PFSK-1 (cell line): Measurements from ENCODE around the gene VENTX.

Experiments used
- FOXP2 ChIP-seq: optimal IDR thresholded peaks from 2 replicates; pipeline ENCODE3; 2011; ENCODE audit warnings: borderline replicate concordance, control low read depth, inconsistent platforms; ENCODE audit not compliant: insufficient read depth; ENCODE audit errors: extremely low read length, extremely low read depth
- POLR2AphosphoS5 ChIP-seq: IDR thresholded peaks from 2 replicates; pipeline ENCODE4 v1.6.1; 2012; ENCODE audit warnings: low read depth, mild to moderate bottlenecking, control low read depth, low read length, moderate library complexity
- SIN3A ChIP-seq: IDR thresholded peaks from 2 replicates; pipeline ENCODE4 v1.6.1; 2012; ENCODE audit warnings: mild to moderate bottlenecking, low read length, moderate library complexity, borderline replicate concordance; ENCODE audit not compliant: insufficient read depth
- TAF1 ChIP-seq: IDR thresholded peaks from 2 replicates; pipeline ENCODE4 v1.6.1; 2012; ENCODE audit warnings: low read length, control low read depth, borderline replicate concordance; ENCODE audit not compliant: insufficient read depth
- TF ChIP-seq, protein P1 (sequence below), 2 experiments: IDR thresholded peaks; 2 replicates each; pipeline versions ENCODE4 v1.6.1 to v1.8.0; 2011 to 2012; ENCODE audit warnings: low read depth in 2 of 2, low read length in 2 of 2, control low read depth in 1 of 2, inconsistent platforms in 1 of 2, mild to moderate bottlenecking in 1 of 2, moderate library complexity in 1 of 2; ENCODE audit not compliant: insufficient read depth in 1 of 2

The VENTX gene

DNA sequence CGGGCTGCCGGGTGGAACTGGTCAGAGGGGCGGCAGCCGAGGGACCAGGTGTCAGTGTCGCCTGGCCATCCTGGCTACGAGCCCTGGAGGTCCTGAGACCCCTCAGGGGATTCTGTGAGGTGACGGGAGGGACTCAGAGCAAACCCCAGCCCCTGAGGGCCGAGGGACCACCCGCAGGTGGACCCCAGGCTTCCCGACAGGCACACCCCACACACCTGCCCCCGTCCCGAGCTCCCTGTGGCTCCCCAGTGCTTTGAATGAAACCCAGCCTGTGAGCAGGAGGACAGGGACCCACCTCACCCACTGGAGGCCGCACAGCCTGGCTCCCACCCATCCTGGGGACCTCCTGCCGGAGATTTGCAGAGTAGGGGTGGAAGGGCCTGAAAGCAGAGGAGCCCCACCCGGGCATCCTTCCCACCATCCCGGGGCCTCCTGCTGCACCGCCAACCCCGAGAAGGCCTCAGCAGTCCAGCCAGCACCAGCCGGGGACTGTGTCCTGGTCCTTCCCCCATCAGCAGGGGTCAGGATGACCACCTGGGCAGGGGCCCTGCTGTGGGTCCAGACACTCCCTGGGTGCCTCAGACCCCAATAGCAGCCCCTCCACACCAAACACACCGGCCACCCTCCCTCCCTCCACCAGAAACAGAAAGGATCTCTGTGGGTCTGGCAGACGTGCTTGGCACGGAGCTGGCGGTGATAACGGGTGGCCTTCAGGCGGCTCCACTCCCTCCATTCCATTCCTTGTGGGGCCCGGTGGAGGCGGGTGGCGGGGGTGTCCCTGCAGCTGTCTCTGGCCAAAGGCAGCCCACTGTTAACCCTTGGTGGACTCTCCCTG lies 13.9 kb downstream of the VENTX start:
- TF ChIP-seq FOXP2 (no peak), POLR2AphosphoS5 (no peak)
- TF ChIP-seq, protein P1, sequence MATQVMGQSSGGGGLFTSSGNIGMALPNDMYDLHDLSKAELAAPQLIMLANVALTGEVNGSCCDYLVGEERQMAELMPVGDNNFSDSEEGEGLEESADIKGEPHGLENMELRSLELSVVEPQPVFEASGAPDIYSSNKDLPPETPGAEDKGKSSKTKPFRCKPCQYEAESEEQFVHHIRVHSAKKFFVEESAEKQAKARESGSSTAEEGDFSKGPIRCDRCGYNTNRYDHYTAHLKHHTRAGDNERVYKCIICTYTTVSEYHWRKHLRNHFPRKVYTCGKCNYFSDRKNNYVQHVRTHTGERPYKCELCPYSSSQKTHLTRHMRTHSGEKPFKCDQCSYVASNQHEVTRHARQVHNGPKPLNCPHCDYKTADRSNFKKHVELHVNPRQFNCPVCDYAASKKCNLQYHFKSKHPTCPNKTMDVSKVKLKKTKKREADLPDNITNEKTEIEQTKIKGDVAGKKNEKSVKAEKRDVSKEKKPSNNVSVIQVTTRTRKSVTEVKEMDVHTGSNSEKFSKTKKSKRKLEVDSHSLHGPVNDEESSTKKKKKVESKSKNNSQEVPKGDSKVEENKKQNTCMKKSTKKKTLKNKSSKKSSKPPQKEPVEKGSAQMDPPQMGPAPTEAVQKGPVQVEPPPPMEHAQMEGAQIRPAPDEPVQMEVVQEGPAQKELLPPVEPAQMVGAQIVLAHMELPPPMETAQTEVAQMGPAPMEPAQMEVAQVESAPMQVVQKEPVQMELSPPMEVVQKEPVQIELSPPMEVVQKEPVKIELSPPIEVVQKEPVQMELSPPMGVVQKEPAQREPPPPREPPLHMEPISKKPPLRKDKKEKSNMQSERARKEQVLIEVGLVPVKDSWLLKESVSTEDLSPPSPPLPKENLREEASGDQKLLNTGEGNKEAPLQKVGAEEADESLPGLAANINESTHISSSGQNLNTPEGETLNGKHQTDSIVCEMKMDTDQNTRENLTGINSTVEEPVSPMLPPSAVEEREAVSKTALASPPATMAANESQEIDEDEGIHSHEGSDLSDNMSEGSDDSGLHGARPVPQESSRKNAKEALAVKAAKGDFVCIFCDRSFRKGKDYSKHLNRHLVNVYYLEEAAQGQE (IDR thresholded peaks at IDR 0.05; ENCODE audit: insufficient read depth in 1 of 2, low read depth in 2 of 2, low read length in 2 of 2) = no peak

DNA sequence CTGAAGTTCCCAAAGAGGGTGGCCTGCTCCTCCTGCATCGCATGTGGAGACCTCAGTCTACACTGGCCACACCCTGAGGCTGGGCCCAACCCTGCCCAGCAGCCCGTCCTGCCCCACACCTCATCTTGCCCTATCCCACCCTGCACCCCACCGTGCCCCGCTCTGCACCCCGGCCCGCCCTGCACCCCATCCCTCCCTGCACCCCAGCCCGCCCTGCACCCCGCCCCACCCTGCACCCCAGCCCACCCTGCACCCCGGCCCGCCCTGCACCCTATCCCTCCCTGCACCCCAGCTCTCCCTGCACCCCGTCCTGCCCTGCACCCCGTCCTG lies 14.5 kb downstream of the VENTX start:
- no peak for TF ChIP-seq TAF1
- TF ChIP-seq, protein P1 (IDR thresholded peaks at IDR 0.05; ENCODE audit: insufficient read depth in 1 of 2, low read depth in 2 of 2, low read length in 2 of 2) = no peak
- no peak for TF ChIP-seq SIN3A
- no peak for TF ChIP-seq POLR2AphosphoS5
- no peak for TF ChIP-seq FOXP2

DNA sequence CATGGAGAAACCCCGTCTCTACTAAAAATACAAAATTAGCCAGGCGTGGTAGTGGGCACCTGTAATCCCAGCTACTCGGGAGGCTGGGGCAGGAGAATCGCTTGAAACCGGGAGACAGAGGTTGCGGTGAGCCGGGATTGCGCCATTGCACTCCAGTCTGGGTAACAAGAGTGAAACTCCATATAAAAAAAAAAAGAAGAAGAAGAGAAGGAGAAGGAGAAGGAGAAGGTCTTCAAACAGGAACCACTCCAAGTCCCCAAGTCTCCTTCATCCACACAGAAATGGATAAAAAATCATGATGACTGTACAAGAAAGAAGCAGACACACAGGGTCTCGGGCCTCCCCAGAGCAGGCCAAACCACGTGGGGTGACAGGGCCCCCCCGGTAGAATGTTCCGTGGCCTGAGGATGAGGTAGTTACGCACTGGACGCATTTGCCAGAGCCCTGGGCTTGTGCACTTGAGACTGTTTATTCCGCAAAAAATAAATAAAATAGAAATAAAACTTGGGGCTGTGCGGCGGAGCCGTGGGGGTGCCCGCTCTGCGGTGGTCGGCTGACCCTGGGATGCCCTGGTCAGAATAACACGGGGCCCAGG lies 15.8 kb downstream of the VENTX start:
- TF ChIP-seq POLR2AphosphoS5 (no peak), FOXP2 (no peak), SIN3A (no peak), TAF1 (no peak)
- TF ChIP-seq, protein P1 (IDR thresholded peaks at IDR 0.05; ENCODE audit: insufficient read depth in 1 of 2, low read depth in 2 of 2, low read length in 2 of 2) = no peak

DNA sequence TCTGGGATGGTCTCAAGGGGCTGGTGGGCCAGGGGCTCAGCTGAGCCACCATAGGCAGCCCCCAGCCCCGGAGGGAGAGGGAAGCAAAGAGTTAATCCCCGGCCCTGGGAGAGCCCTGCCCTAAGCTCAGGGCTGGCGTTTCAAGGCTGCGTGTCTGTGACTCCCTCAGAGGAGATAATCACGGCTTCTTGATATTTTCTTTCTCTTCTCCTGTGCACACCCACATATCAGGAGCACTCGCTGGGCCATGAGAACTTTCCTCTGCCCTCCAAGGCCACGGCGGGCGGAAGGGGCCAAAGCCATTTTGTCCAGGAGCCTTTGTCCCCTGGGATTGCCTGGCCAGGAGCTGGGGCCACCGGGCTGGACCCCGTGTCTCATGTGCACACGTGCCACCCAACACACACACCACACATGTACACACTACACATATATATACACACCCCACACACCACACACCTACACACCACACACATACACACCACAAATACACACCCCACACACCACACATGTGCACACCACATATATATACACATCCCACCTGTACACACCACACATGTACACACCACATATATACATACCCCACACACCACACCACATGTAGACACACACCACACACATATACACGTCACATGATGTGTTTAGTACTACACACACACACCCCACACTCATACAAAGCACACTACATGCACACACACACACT lies 16.9 kb downstream of the VENTX start:
- TF ChIP-seq TAF1 (no peak), POLR2AphosphoS5 (no peak), FOXP2 (no peak), SIN3A (no peak)
- TF ChIP-seq, protein P1 (IDR thresholded peaks at IDR 0.05; ENCODE audit: insufficient read depth in 1 of 2, low read depth in 2 of 2, low read length in 2 of 2) = no peak

DNA sequence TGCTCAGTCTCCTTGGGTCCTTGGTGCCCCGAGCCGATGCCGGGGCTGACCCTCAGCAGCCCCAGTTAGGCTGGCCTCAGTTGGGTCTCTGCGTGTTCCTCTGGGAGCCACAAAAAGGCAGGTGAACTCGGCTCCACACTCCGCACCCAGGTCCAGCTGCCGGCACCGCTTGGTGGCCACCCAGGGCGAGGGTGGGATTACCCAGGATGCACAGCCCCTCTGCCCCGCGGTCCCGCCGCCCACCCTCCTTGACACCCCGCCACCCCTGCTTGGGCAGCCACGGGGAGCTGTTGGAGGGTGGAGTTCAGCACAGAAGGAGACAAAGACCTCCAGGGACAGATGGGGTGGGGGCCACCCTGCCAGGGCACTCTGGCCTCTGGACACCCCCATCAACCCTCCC lies 17.7 kb downstream of the VENTX start:
- TF ChIP-seq TAF1 (no peak), POLR2AphosphoS5 (no peak), FOXP2 (no peak), SIN3A (no peak)
- TF ChIP-seq, protein P1 (IDR thresholded peaks at IDR 0.05; ENCODE audit: insufficient read depth in 1 of 2, low read depth in 2 of 2, low read length in 2 of 2) = no peak
